Mesendoderm (in vitro differentiated cells): ENCODE results near the gene PLSCR3.

Source experiments
- DNase-seq: peaks from one replicate; pipeline ENCODE4 v3.0.0; 2013
- H2AK5ac ChIP-seq: 2 replicates; pipeline ENCODE4 v1.6.1; 2013; ENCODE audit warnings: low read length, inconsistent platforms
- H2BK120ac ChIP-seq: 2 replicates; pipeline ENCODE4 v1.6.1; 2013; ENCODE audit warnings: low read depth, mild to moderate bottlenecking, low read length, moderate library complexity, mixed read lengths
- H2BK15ac ChIP-seq: replicated peaks from 2 replicates; pipeline ENCODE4 v1.6.1; 2013; ENCODE audit warnings: low read depth, mild to moderate bottlenecking, moderate library complexity
- H2BK5ac ChIP-seq: 2 replicates; pipeline ENCODE4 v1.6.1; 2013; ENCODE audit warnings: low read length, inconsistent platforms
- H3K18ac ChIP-seq: 2 replicates; pipeline ENCODE4 v1.6.1; 2013; ENCODE audit warnings: mild to moderate bottlenecking, low read length, mixed read lengths
- H3K23ac ChIP-seq: one replicate; pipeline ENCODE4 v1.6.1; 2013; ENCODE audit warnings: low read length
- H3K27ac ChIP-seq: 2 replicates; pipeline ENCODE4 v1.5.1; 2013; ENCODE audit warnings: low read depth, mild to moderate bottlenecking, inconsistent platforms, low read length, moderate library complexity
- H3K27me3 ChIP-seq: 2 replicates; pipeline ENCODE4 v1.6.1; 2013; ENCODE audit warnings: low read length, control low read depth, mild to moderate bottlenecking, inconsistent platforms; ENCODE audit not compliant: insufficient read depth, poor library complexity
- H3K36me3 ChIP-seq: 2 replicates; pipeline ENCODE4 v1.6.1; 2013; ENCODE audit warnings: low read length, inconsistent platforms; ENCODE audit not compliant: control insufficient read depth, insufficient read depth
- H3K4ac ChIP-seq: one replicate; pipeline ENCODE4 v1.6.1; 2013; ENCODE audit warnings: low read depth, mild to moderate bottlenecking, low read length, moderate library complexity
- H3K4me1 ChIP-seq: 2 replicates; pipeline ENCODE4 v1.6.1; 2013; ENCODE audit warnings: low read depth, low read length, inconsistent platforms; ENCODE audit not compliant: control insufficient read depth
- H3K4me2 ChIP-seq: 2 replicates; pipeline ENCODE4 v1.6.1; 2013; ENCODE audit warnings: low read length
- H3K4me3 ChIP-seq: 2 replicates; pipeline ENCODE4 v1.5.1; 2013; ENCODE audit warnings: mild to moderate bottlenecking, low read length
- H3K56ac ChIP-seq: one replicate; pipeline ENCODE4 v1.6.1; 2013; ENCODE audit warnings: low read length
- H3K79me1 ChIP-seq: 2 replicates; pipeline ENCODE4 v1.6.1; 2013; ENCODE audit warnings: low read length, inconsistent platforms
- H3K79me2 ChIP-seq: 2 replicates; pipeline ENCODE4 v1.6.1; 2013; ENCODE audit warnings: mild to moderate bottlenecking, low read length; ENCODE audit not compliant: control insufficient read depth, insufficient read depth
- H3K9ac ChIP-seq: 2 replicates; pipeline ENCODE4 v1.6.1; 2013; ENCODE audit warnings: low read length, inconsistent platforms
- H4K5ac ChIP-seq: one replicate; pipeline ENCODE4 v1.6.1; 2013; ENCODE audit warnings: low read length
- H4K8ac ChIP-seq: one replicate; pipeline ENCODE4 v1.6.1; 2013; ENCODE audit warnings: low read depth, mild to moderate bottlenecking, control low read depth, low read length, moderate library complexity
- WGBS: extraction: QIAGEN DNeasy Blood & Tissue Kit; methylation state at CpG from one replicate; pipeline ENCODE4 v1.1.7; 2013; ENCODE audit warnings: low lambda C conversion rate, missing lambda C conversion rate; ENCODE audit not compliant: insufficient coverage; ENCODE audit errors: extremely low coverage; 5-methylcytosine and 5-hydroxymethylcytosine counted together

The PLSCR3 gene

DNA sequence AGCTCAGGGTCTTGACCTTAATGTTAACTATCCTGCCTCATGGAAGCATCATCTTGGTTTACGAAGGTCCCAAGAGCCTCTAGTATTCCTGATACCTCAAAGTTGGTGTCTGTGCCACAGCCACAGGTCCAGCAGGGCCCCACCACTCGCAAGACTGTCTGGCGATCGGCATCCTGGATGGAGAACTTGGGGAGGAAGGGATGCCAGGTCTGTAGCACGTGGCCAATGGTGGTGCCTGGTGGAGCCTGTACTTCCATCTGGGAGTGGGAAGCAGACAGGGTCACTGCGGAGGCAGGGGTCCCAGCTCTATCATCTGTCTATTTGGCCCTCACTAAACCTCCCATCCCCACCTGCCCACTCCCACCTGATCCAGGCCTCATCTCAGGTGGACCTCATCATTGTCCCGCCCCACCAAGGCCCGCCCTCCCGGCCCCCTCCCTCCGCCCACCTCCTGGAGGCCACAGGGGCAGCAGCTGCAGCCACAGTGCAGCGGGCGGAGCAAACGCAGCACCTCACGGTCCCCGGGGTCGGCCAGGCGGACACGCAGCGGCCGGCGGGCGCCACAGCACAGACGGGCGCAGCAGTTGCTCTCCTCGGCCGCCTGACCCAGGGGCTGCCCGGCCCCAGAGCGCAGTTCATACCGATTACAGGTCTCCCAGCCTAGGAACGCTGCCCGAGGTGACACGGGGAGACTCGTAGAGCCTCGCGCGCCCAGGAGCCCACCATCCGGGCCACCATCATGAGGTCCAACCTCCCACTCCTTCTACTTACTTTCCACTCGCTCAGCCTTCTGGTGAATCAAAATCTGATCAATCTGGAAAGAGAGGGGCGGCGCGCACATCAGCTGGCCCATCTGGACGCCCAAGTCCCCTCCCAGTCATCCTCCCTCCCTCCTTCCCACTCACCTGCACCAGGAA lies 1.4 kb downstream of the PLSCR3 start:
- Histone ChIP-seq H3K27me3 (no peaks in the 10 kb centered on the region), H2AK5ac (peak overlapping the region; percentile 51), H3K9ac (peak overlapping the region; percentile 63), H3K23ac (no peak overlapping the region), H2BK120ac (no peak overlapping the region), H3K36me3 (peaks cover 1% of the 10 kb centered on the region), H3K4me1 (no peaks in the 10 kb centered on the region), H3K18ac (no peak overlapping the region), H3K79me1 (no peaks in the 10 kb centered on the region), H3K4me3 (no peak overlapping the region), H4K5ac (no peak overlapping the region), H3K4ac (no peak overlapping the region), H4K8ac (no peak overlapping the region), H3K4me2 (peak overlapping the region; percentile 30), H2BK15ac (no peak overlapping the region), H3K56ac (peak overlapping the region; percentile 91), H2BK5ac (no peak overlapping the region), H3K79me2 (no peaks in the 10 kb centered on the region), H3K27ac (no peak overlapping the region)
- peak; percentile 18 for DNase-seq
- WGBS = no CpG with 5 or more reads among the region's 42 CpGs

DNA sequence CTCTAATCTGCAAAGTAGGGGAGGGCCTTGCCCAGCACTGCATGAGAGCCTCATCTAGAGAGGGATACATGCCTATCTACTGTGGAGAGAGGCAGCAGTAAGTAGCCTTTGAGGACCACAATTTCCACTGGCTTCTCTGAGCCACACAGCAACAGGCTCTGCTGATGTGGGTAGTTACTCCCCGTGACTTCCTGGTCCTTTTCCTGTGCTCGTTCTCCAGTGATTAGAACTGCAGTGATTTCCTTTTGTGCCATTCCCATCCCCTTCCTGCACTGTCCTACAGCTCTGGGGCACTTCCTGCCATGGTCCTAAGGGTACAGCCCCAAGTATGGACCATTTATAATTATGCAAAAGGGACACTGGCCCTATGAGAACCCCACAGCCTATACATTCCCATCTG lies 3.0 kb downstream of the PLSCR3 start:
- Histone ChIP-seq H3K4me1 (no peaks in the 10 kb centered on the region), H3K4me3 (no peak overlapping the region), H3K79me2 (no peaks in the 10 kb centered on the region), H2BK120ac (no peak overlapping the region), H2BK15ac (no peak overlapping the region), H4K5ac (no peak overlapping the region), H3K56ac (no peak overlapping the region), H3K18ac (no peak overlapping the region), H3K36me3 (peaks cover 1% of the 10 kb centered on the region), H2AK5ac (no peak overlapping the region), H3K27me3 (no peaks in the 10 kb centered on the region), H3K9ac (no peak overlapping the region), H4K8ac (no peak overlapping the region), H3K4ac (no peak overlapping the region), H3K79me1 (no peaks in the 10 kb centered on the region), H3K23ac (no peak overlapping the region), H3K4me2 (no peak overlapping the region), H2BK5ac (no peak overlapping the region), H3K27ac (no peak overlapping the region)
- no CpG with 5 or more reads among the region's 2 CpGs for WGBS
- no peak for DNase-seq

DNA sequence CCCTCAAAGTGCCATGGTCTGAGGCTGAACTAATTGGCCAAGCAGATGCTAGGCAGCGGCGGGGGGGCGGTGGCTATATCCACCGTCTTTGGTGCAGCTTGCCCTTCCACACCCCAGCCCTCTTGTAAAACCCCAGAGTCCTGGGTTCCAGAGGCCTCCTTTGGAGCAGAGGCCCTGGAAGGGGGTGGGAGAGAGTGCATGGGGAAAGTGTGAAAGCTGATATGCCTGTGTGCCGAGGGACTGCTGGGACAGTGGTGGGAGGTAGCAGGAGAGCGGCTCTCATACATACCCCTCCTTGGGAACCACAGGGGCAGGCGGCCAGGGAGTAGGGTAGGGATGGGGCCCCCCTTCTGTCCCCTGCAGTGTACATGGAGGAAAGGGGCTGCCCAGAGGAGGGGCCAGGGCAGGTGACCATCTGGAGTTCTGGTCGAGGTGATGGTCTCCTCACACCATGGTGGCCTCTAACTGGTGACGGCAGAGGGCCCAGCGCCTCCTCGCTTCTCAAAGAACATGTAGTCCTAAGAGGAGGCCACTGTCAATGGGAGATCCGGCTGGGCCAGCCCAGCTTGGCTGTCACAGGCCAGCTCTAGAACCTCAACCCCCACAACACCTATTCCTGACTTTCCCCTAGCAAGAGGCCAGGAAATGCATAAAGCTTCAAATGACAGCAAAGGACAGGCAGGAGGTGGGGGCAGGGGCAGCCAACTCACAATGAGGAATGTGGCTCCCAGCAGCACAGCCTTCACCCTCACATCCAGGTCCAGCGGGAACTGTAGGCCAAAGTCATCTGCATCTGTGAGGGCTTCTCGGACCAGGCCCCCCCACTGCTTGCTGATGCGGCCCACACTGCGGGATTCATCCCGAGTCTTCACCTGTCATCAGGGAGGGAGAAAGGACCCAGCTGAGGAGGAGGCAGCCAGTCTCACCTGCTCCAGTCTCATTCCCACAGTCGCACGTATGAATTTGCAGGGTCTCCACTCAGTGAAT lies 4.1 kb downstream of the PLSCR3 start:
- Histone ChIP-seq H3K79me2 (no peaks in the 10 kb centered on the region), H4K8ac (no peak overlapping the region), H3K27ac (no peak overlapping the region), H3K36me3 (peaks cover 1% of the 10 kb centered on the region), H2BK120ac (no peak overlapping the region), H3K4ac (no peak overlapping the region), H2BK5ac (no peak overlapping the region), H3K9ac (no peak overlapping the region), H3K27me3 (no peaks in the 10 kb centered on the region), H3K4me1 (no peaks in the 10 kb centered on the region), H3K56ac (no peak overlapping the region), H3K4me3 (no peak overlapping the region), H3K23ac (no peak overlapping the region), H2AK5ac (no peak overlapping the region), H3K79me1 (no peaks in the 10 kb centered on the region), H3K4me2 (no peak overlapping the region), H3K18ac (no peak overlapping the region), H2BK15ac (no peak overlapping the region), H4K5ac (no peak overlapping the region)
- DNase-seq = no peak
- whole genome bisulfite sequencing = no CpG with 5 or more reads among the region's 19 CpGs

DNA sequence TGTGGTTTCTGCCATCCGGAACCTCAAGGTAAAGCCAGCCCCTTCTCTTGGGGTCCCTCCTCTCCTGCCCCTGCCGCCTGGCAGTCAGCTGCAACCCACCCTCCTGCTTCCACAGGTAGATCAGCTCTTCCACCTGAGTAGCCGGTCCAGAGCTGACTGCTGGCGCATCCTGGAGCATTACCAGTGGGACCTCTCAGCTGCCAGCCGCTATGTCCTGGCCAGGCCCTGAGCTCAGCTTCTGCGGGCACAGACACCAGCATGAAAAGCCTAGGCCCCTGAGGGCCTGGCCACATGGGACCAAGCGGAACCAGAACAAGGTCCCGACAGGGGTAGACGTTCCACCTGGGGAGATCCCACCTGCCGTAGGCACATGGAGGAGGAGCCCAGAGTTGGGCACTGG lies 5.5 kb downstream of the PLSCR3 start:
- Histone ChIP-seq H4K8ac (no peak overlapping the region), H3K4me3 (no peak overlapping the region), H3K4ac (no peak overlapping the region), H2AK5ac (no peak overlapping the region), H3K9ac (no peak overlapping the region), H2BK120ac (no peak overlapping the region), H3K36me3 (peaks cover 1% of the 10 kb centered on the region), H3K79me2 (no peaks in the 10 kb centered on the region), H2BK5ac (no peak overlapping the region), H3K4me2 (no peak overlapping the region), H4K5ac (no peak overlapping the region), H3K27ac (no peak overlapping the region), H3K79me1 (no peaks in the 10 kb centered on the region), H3K18ac (no peak overlapping the region), H3K23ac (no peak overlapping the region), H3K4me1 (no peaks in the 10 kb centered on the region), H3K56ac (no peak overlapping the region), H3K27me3 (no peaks in the 10 kb centered on the region), H2BK15ac (no peak overlapping the region)
- whole genome bisulfite sequencing = no CpG with 5 or more reads among the region's 10 CpGs
- DNase-seq = no peak

DNA sequence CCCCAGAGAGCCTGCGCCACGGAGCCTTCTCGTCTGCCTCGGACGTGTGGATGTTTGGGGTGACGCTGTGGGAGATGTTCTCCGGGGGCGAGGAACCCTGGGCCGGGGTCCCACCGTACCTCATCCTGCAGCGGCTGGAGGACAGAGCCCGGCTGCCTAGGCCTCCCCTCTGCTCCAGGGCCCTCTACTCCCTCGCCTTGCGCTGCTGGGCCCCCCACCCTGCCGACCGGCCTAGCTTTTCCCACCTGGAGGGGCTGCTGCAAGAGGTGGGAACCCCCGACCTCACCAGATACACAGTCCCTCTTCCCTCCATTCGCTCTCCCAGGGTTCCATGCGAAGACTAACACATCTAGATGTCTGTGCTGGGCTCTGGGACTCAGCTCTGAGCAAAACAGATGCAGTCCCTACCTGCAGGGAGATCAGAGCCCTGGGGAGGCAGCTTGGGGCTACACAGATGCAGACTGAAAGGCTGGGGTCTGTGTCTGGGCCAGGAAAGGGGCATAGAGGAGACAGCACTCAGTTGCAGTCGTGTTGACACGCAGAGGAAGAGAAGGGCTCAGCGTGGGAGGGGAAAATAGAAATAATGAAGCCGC lies 9.7 kb downstream of the PLSCR3 start:
- Histone ChIP-seq H3K4me1 (peaks cover 2% of the 10 kb centered on the region), H3K56ac (peak overlapping the region; percentile 84), H4K5ac (no peak overlapping the region), H2AK5ac (no peak overlapping the region), H3K27me3 (no peaks in the 10 kb centered on the region), H3K4me3 (peak overlapping the region; percentile 38), H3K79me2 (no peaks in the 10 kb centered on the region), H3K79me1 (no peaks in the 10 kb centered on the region), H3K9ac (peak overlapping the region; percentile 60), H2BK5ac (no peak overlapping the region), H3K36me3 (no peaks in the 10 kb centered on the region), H2BK120ac (no peak overlapping the region), H4K8ac (no peak overlapping the region), H3K27ac (no peak overlapping the region), H3K4ac (no peak overlapping the region), H3K4me2 (peak overlapping the region; percentile 69), H2BK15ac (no peak overlapping the region), H3K18ac (no peak overlapping the region), H3K23ac (peak overlapping the region; percentile 83)
- DNase-seq = peak; percentile 15
- no CpG with 5 or more reads among the region's 23 CpGs for WGBS
